ENCODE measurements around the gene ALDH2. TPM values are rescaled to one million over a fixed set of nuclear protein-coding genes. Genes with fewer than 3 reads are reported as not detected.
"Not testable (repeated sequence)": the region's sequence is repeated elsewhere in the genome, so short reads cannot be mapped to it uniquely, and the experiment has no call there.

ALDH2 gene
- total RNA-seq, 2 donors from 2014 or later: not detected

DNA sequence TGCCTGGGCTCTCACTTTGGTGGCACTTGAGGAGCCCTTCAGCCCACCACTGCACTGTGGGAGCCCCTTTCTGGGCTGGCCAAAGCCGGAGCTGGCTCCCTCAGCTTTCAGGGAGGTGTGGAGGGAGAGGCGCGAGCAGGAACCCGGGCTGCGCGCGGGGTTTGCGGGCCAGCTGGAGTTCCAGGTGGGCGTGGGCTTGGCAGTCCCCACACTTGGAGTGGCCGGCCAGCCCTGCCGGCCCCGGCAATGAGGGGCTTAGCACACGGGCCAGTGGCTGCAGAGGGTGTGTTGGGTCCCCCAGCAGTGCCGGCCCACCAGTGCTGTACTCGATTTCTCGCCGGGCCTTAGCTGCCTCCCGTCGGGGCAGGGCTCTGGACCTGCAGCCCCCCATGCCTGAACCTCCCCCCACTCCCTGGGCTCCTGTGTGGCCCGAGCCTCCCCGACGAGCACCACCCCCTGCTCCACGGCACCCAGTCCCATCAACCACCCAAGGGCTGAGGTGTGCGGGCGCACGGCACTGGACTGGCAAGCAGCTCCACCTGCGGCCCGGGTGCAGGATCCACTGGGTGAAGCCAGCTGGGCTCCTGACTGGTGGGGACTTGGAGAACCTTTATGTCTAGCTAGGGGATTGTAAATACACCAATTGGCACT lies 68.9 kb downstream of the ALDH2 start:
- H3K27me3 Mint-ChIP-seq: peaks cover 9 to 16% of the 10 kb centered on the region in 2 donors
- peaks cover 12 to 13% of the 10 kb centered on the region in 2 donors for H3K4me1 Mint-ChIP-seq (ENCODE audit: low read depth in 2 of 2)
- not testable (repeated sequence) for H3K36me3 Mint-ChIP-seq; H3K4me3 Mint-ChIP-seq; DNase-seq (ENCODE audit: low spot score); H3K9me3 Mint-ChIP-seq; ATAC-seq; H3K27ac Mint-ChIP-seq

DNA sequence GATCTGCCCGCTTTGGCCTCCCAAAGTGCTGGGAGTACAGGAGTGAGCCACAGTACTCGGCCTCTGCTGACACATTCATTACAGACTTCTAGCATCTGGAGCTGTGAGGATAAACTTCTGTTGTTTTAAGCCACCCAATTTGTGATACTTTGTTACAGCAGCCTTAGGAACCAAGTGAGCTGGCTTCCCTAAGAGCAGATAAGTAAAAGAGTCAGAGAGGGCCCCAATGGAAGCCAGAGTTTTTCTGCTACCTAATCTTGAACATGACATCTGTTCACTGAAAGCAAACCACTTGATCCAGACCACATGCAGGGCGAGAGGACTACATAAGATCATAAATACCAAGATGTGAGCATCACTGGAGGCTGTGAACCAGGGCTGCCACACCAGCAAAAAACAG lies 71.6 kb downstream of the ALDH2 start:
- Mint-ChIP-seq H3K4me1 (ENCODE audit: low read depth in 2 of 2) (peaks cover 23 to 31% of the 10 kb centered on the region in 2 donors), H3K27ac (no peak overlapping the region), H3K4me3 (no peak overlapping the region), H3K27me3 (peaks cover 3 to 5% of the 10 kb centered on the region in 2 donors), H3K36me3 (peaks cover 11% of the 10 kb centered on the region), H3K9me3 (no peaks in the 10 kb centered on the region)
- ATAC-seq (no peak), DNase-seq (ENCODE audit: low spot score) (no peak)

DNA sequence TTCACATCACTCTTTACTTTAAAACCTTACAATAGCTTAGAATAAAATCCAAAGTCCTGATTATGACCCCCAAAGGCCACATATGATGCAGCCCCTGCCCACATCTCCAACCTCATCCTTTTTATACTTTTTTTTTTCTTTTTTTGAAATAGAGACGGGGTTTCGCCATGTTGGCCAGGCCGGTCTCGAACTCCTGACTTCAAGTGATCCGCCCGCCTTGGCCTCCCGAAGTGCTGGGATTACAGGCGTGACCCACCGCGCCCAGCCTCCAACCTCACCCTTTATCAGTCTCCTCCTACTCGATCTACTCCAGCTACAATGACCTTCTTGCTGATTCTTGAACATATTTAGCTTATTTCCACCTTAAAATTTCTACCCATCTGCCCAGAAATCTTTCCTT lies 74.1 kb downstream of the ALDH2 start:
- Mint-ChIP-seq H3K4me1 (ENCODE audit: low read depth in 2 of 2) (peaks cover 34 to 46% of the 10 kb centered on the region in 2 donors), H3K9me3 (no peaks in the 10 kb centered on the region), H3K27me3 (no peaks in the 10 kb centered on the region), H3K4me3 (peak overlapping the region; percentile 97), H3K27ac (peak overlapping the region; percentile 96), H3K36me3 (peaks cover 11% of the 10 kb centered on the region)
- no peak for DNase-seq (ENCODE audit: low spot score)
- ATAC-seq: no peak

DNA sequence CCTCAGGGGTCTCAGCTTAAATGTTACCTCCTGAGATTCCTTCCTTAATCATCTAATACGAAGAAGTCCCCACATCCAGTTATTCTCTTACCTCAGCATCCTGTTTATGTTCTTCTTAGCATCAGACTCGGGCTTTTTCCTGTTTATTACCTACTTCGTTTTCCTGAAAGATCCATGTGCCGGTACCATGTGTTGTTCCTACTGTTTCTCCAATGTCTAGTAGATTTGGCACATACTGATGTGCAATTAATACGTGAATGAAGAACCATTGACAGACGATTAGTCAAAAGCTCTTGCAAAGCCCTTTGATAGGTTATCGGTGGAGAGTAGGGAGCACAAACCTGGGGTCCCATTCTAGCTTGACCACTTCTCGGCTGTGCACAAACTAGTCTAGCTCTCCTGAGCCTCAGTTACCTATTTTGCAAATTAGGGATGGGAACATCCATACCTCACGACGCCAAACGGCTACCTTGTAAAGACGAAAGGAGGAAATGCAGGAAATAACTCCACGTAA lies 74.6 kb downstream of the ALDH2 start:
- Mint-ChIP-seq H3K27ac (peak overlapping the region; percentile 96), H3K4me1 (ENCODE audit: low read depth in 2 of 2) (peaks cover 34 to 46% of the 10 kb centered on the region in 2 donors), H3K36me3 (peaks cover 11% of the 10 kb centered on the region), H3K4me3 (peak overlapping the region; percentile 97), H3K27me3 (no peaks in the 10 kb centered on the region), H3K9me3 (no peaks in the 10 kb centered on the region)
- no peak for ATAC-seq
- DNase-seq (ENCODE audit: low spot score): no peak

DNA sequence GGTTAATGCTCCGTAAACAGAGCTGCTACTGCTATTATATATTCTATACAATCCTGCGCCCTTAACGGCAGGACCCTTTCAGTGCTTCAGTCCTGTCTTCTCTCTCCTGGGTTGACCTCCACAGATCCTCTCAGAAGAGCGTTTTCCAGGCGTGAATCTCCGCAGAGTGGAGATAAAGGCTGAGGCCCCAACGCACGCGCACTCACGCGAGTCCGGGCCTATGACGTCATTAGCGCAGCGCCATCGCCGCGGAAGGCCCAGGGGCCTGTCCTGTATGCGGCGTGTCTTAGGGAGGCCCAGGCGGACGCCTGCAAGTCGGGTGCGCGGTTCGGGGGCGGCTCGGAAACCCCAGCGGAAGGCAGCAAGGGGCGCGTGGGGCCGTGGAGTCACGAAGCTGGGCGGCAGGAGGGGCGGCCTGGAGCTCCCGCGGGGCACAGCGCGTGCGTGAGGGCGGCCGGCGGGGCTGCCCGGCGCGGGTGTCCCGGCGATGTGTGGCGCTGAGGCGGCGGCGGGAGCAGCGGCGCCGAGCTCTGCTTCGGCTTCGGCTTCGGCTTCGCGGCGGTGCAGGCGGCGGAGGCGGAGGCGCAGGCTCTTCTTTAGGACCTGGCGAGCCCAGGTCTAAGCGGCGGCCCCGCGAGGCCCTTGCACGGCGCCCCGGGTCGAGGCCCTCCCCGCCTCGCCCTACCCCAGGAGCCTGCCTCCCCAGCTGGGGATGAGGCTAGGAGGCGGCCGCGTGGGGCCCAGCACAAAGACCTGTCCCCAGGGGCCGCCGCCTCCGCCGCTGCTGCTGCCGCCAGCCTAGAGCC lies 75.2 kb downstream of the ALDH2 start, which contains the start of gene MAPKAPK5:
MAPKAPK5 (plus strand) TSS at position 479 of the 806 bp plus-strand sequence. CDS start 506 bp downstream, outside the sequence.
- DNase-seq (ENCODE audit: low spot score): peak; percentile 97
- Mint-ChIP-seq H3K27ac (peak within 1 kb of the TSS; percentile 96), H3K27me3 (no peaks in the 10 kb centered on the region), H3K4me1 (ENCODE audit: low read depth in 2 of 2) (peaks cover 37 to 46% of the 10 kb centered on the region in 2 donors), H3K9me3 (no peaks in the 10 kb centered on the region), H3K36me3 (peaks cover 11% of the 10 kb centered on the region), H3K4me3 (peak within 1 kb of the TSS; percentile 97)
- peak; percentile 94 to 97 for ATAC-seq

DNA sequence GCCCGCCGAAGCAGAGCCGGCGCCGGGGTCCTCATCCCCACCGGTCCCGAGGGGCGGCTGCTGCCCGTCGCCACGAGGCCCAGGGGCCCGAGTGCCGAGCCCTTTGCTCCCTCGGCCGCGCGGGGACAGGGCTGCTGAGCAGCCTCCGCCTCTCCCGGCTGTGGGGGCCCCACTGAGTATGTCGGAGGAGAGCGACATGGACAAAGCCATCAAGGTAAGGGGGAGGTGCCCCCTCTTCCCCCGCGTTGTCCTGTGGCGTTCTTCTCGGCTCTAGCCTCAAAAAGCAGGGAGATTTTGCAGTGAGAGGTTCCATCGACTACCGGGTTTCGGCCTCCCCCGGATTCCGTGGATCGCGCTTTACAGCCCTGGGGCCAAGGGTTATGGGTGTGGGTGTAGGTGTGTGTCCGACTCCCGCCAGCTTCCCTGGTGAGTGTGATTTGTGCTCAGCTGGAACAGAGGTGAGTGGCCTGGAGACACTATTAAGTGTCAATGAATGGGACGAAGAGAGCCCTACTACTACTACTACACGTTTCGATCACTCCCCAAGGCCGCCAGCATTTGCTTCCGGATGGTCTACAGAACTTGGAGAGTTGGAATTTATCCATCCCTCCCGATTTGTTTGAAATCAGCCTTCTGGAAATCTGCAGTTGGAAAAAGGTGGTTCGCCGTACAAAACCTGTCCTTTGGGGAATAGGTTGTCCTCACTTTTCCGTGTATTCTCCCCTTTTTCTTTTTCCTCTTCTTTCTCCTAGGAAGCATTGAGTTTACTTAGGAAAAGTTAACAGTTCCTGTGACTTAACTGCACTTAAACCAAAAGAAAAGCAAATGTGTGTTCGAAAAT lies 76.0 kb downstream of the ALDH2 start:
- peak; percentile 46 to 47 for ATAC-seq
- Mint-ChIP-seq H3K4me3 (peak overlapping the region; percentile 91), H3K4me1 (ENCODE audit: low read depth in 2 of 2) (peaks cover 39 to 46% of the 10 kb centered on the region in 2 donors), H3K9me3 (no peaks in the 10 kb centered on the region), H3K27ac (peak overlapping the region; percentile 92 to 96), H3K36me3 (peaks cover 11% of the 10 kb centered on the region), H3K27me3 (no peaks in the 10 kb centered on the region)
- peak; percentile 63 for DNase-seq (ENCODE audit: low spot score)

DNA sequence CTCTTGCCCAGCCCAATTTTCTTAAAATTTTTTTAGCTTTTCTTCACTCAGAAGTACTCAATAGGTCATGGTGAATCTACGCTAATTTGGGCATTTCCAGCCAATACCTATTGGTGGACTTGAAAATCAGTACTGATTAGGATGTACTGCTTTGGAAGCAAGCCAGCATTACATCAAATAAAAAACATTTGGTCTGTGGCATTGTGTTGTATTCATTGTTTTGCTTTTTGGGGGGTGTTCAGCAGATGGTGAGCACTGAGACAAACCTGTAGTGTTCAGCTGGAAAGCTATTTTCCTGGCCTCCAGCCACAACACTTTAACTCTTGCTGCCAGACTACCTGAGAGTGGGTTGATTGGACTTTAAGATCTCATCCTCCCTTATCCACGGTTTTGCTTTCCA lies 79.3 kb downstream of the ALDH2 start:
- Mint-ChIP-seq H3K36me3 (peaks cover 14% of the 10 kb centered on the region), H3K4me1 (ENCODE audit: low read depth in 2 of 2) (peaks cover 23 to 30% of the 10 kb centered on the region in 2 donors), H3K27me3 (no peaks in the 10 kb centered on the region), H3K9me3 (no peaks in the 10 kb centered on the region), H3K27ac (no peak overlapping the region), H3K4me3 (no peak overlapping the region)
- DNase-seq (ENCODE audit: low spot score): no peak
- no peak for ATAC-seq

DNA sequence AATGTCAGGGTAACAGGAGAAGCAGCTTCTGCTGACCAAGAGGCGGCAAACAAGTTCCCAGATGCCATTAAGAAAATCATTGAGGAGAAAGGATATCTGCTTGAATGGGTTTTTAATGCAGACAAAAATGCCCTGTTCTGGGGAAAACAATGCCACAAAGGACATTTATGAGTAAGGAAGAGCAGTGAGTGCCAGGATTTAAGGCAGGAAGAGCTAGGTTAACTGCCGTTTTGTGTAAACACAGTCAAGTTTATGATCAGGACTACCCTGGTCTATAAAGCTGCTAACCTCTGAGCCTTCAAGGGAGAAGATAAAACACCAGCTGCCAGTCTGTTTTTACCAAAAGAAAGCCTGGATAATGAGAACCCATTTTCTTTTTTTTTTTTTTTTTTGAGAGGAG lies 83.8 kb downstream of the ALDH2 start:
- no peak overlapping the region for H3K4me3 Mint-ChIP-seq
- H3K4me1 Mint-ChIP-seq (ENCODE audit: low read depth in 2 of 2): peaks cover 6 to 15% of the 10 kb centered on the region in 2 donors
- H3K27ac Mint-ChIP-seq: no peak overlapping the region
- ATAC-seq: no peak
- no peak for DNase-seq (ENCODE audit: low spot score)
- peaks cover 5% of the 10 kb centered on the region for H3K36me3 Mint-ChIP-seq
- H3K27me3 Mint-ChIP-seq: no peaks in the 10 kb centered on the region
- no peaks in the 10 kb centered on the region for H3K9me3 Mint-ChIP-seq

DNA sequence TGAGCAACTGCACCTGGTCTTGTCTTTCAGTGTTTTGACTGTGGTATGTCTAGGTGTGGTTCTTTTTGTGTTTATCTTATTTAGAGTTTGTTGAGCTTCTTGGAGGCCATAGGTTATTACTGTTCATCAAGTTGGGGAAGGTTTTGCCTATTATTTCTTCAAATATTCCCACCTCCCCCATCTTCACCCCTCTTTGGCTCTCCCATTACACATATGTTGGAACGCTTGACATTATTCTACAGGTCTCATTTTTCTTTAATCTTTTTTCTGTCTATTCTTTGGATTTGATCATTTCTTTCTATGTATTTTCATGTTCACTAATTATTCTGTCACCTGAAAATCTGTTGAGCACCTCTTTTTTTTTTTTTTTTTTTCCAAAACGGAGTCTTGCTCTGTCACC lies 91.5 kb downstream of the ALDH2 start:
- peaks cover 18 to 20% of the 10 kb centered on the region in 2 donors for H3K4me1 Mint-ChIP-seq (ENCODE audit: low read depth in 2 of 2)
- no peak for ATAC-seq
- no peaks in the 10 kb centered on the region for H3K27me3 Mint-ChIP-seq
- DNase-seq (ENCODE audit: low spot score): no peak
- H3K9me3 Mint-ChIP-seq: no peaks in the 10 kb centered on the region
- no peaks in the 10 kb centered on the region for H3K36me3 Mint-ChIP-seq
- no peak overlapping the region for H3K4me3 Mint-ChIP-seq
- H3K27ac Mint-ChIP-seq: no peak overlapping the region

DNA sequence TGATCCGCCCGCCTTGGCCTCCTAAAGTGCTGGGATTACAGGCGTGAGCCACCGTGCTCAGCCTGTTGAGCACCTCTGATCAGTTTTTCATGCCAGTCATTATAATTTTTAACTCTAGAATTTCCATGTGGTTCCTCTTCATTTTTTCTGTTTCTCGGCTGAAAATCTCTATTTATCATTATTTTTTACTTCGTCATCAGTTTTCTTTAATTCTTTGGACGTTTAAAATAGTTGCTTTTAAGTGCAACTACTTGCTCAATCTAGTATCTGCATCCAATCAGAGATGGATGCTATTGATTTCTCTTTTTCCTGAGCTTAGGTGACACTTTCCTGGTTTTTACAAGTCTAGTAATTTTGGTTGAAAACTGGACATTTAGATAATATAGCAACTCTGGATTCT lies 92.0 kb downstream of the ALDH2 start:
- H3K27me3 Mint-ChIP-seq: no peaks in the 10 kb centered on the region
- H3K4me1 Mint-ChIP-seq (ENCODE audit: low read depth in 2 of 2): peaks cover 18 to 20% of the 10 kb centered on the region in 2 donors
- no peak for ATAC-seq
- no peak for DNase-seq (ENCODE audit: low spot score)
- H3K36me3 Mint-ChIP-seq: no peaks in the 10 kb centered on the region
- no peak overlapping the region for H3K4me3 Mint-ChIP-seq
- no peaks in the 10 kb centered on the region for H3K9me3 Mint-ChIP-seq
- H3K27ac Mint-ChIP-seq: no peak overlapping the region

DNA sequence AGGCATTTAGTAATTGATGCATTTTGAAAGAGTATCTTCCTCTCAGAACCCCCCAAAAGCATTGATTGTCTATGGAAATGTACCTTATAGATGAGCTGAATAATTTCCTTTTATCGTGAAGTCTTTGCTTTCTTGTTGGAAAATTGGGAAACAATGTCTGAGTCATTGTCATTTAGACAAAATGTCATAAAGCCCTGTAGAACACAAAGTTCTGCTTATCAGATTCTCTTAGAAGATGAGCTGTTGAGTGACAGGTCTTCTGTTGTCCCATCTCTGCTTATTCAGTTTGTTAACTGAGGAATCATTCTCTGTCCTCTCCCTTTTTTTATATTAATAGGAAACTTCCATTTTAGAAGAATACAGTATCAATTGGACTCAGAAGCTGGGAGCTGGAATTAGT lies 98.2 kb downstream of the ALDH2 start:
- Mint-ChIP-seq H3K4me3 (no peak overlapping the region), H3K36me3 (peaks cover 10% of the 10 kb centered on the region)

More for the DNA sequence above, 98.2 kb downstream of the ALDH2 start:
- H3K27me3 Mint-ChIP-seq: no peaks in the 10 kb centered on the region
- H3K27ac Mint-ChIP-seq: no peak overlapping the region
- ATAC-seq (no peak), DNase-seq (ENCODE audit: low spot score) (no peak)
- peaks cover 6 to 9% of the 10 kb centered on the region in 2 donors for H3K4me1 Mint-ChIP-seq (ENCODE audit: low read depth in 2 of 2)
- H3K9me3 Mint-ChIP-seq: no peaks in the 10 kb centered on the region

Measured in natural killer cell treated with Interleukin-12 subunit alpha and Interleukin-12 subunit beta and Interleukin-15 and Interleukin-18, amount 100 ng/mL, for 72 hours (primary cell).